Bone marrow (tissue), 2 donors: ENCODE data around the gene KIAA0408.

ENCODE experiments used
- DNase-seq, 2 donors: peaks; one replicate each; lab custom pipeline; 2025; lab: John Stamatoyannopoulos, UW

Gene KIAA0408

DNA sequence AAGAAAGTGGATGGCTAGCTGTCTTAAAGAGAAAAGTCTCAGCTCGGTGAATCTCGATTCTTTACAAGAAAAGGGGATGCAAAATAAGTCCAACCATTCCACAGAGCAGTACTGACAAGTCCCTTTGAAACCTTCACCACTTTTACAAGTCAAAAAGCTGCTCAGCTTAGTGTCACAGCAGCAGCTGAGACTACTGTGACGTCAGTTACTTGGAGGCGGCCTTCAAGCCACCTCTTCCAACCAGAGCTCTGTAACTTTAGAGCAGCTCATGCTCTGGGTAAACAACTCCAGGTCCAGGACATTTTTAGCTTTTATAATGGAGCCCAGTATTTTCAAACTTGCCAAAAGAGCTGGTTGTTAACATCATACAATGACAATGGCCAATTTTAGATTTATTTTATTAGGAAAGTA is at the start of gene KIAA0408:
TSS of gene KIAA0408 (minus strand) at position 159 of the 411 bp plus-strand sequence. CDS start 5,408 bp downstream, outside the sequence.
- DNase-seq = no peak

DNA sequence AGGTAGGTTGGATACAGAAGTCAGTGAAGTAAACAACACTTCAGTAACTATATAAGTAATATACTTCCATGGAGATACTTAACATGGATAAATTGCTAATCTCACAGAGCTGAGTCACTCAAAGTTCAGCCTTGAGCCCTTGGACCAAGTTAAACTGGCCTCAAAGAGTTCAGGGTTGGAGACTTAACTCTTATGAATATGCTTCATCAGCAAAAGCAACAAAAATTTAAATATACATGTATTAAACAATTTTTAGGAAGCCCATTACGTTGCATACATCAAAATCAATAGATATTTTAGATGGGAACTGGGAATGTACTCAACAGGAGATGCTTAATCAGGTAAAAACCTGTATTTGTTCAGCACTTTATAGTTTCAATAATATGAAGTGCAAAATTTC is 47.7 kb upstream of the KIAA0408 start:
- DNase-seq = no peak

DNA sequence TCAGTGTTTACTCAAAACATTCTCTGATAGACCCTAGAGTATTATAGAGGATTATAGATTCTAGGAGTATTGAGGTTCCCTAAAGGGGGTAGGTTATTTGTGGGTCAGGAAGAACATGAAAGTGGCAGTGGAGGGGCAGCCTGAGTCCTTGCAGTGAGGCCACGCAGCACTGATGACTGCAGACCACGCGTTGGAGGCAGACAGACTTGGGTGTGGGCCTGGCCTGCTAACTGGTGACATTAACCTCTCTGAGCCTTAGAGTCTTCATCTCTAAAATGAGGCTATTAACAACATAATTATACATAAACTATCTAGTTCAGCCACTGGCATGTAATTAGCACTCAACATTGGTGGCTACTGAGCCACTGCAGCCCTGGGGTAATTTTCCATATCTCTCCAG is 43.8 kb upstream of the KIAA0408 start:
- no peak for DNase-seq

DNA sequence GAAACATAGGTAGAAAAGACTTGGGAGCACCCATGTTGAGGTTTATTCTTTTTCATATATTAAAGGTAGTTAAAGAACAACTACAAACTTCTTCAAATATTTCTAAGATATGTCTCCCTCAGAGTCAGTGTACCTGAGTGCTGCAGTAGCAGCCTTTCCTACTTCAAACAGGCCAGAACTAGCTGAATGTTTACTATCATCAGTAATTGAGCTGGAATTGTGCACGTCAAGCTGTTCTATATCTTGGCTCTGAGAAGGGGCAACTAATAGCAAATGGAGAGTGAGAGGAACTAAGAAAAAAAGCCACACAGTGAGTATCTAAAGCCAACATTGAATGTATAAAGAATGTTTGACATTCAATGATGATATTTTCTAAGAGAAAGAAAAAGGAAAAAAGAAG is 38.2 kb upstream of the KIAA0408 start:
- DNase-seq = no peak

DNA sequence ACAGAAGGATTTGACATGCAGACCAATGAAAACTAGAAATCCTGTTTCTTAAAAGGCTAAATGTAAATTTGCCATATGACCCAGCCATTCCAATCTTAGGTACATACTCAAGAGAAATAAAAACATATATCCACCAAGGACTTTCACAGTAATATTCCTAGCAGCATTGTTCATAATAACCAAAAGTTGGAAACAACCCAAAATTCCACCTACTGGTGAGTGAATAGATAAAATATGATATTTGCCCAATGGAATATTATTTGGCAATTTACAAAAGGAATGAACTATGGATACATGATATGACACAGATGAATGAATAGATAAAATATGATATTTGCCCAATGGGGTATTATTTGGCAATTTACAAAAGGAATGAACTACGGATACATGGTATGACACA is 37.3 kb upstream of the KIAA0408 start:
- DNase-seq = no peak

DNA sequence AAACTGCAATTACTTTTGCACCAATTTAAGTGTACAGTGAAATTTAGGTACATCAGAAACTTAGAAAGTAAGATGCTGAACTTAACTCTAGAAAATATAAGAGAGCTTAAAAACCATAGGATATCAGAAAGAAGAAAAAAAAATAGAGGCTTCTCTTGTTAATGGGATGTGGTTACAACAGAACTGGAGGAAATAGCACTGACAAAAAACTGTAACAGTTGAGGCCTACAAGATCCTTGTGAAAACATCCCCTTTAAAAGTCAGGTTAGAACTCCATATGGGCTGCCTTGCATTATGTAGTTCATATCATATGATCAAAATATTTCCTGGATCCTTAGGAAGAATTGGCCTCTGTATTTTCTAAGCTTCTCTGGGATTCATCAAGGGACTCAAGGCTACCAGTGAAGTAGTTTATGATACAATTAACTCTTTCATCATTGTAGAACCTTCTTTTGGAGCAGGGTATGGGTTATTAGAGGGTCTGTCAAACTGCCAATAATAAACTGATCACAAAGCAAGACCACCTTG is 35.1 kb upstream of the KIAA0408 start:
- no peak for DNase-seq

DNA sequence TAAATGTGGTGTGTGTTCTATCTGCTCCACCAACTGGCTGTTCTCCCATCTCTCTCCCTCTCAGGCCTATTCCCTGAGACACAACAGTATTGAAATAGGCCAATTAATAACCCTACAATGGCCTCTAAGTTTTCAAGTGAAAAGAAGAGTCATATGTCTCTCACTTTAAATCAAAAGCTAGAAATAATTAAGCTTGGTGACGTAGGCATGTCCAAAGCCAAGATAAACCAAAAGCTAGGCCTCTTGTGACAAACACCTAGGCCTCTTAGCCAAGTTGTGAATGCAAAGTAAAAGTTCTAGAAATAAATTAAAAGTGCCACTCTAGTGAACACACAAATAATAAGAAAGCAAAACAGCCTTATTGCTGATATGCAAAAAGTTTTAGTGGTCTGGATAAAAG is 30.1 kb upstream of the KIAA0408 start:
- DNase-seq = no peak

DNA sequence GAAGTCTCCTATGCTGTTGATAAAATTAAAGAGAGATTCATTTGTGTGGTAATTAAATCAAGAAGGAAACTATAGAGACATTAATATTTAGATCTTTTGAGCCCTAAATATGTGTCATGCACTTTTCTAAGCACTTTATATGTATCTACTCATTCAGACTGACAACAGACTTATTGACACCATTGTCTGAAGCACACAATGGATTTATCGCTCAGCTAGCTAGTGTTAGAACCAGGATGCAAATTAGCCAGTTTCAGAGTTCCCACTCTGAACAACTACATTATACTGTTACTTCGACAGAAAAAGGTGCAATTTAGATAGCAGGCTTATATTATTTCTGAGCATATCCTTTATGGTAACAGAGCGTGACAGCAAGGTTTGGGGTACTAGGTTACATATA is 27.7 kb upstream of the KIAA0408 start:
- DNase-seq = no peak

DNA sequence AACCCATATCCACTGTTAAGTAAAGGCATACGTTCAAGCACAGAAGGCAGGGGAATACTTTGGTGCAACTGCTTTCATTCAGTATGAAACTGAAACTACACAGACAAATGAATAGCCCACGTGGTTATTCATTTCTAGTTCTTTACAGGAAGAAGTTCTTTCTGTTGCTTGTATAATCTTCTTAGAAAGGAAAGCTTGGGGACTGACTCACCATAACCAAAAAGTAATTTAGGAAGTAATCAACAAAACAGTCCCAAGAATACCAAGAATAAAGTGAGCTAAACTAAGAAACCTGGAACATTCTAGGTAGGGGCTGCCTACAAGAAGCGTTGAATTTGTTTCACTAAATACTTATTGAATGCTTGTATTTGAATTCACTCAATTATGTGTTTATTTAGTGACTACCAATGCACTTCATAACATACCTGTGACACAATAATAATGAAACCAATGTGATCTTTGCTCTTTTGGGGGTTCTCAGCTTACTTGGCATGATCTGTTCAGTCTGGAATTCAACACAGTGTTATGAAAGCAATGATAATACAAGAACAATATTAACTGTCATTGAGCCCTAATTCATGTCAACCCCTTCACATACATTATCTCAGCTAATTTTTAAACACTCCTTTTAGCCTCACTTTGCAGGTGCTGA is 25.1 kb upstream of the KIAA0408 start:
- peak in 1 of 2 donors; percentile 58 for DNase-seq

DNA sequence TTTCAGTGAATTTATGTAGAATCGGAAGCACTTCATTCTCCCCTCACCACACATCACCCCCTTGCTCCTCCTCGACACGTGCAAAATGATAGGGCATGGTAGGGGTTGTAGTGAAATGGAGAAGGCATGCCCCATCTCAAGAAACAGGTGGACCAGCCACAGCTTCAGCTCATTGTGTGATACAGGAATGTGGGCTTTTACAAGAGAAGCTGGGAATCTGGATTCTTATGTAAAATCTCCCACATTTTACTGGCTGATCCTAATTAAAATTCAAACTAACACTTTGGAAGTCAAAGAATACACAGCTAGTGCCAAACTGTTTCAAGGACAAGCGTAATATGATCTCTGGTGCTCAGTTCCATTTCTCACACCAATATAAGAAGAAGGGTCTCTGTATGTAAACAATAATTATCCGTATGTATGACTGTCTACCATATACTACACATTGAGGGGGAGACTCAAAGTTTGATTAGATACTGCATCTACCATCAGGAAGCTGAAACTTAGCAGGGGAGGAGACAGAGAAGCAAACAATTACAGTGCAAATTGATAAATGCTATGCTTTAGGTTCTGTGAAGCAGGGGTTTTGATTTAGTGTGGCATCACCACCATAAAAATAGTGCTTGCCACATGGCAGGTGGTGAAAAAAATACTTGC is 24.3 kb upstream of the KIAA0408 start:
- no peak for DNase-seq

DNA sequence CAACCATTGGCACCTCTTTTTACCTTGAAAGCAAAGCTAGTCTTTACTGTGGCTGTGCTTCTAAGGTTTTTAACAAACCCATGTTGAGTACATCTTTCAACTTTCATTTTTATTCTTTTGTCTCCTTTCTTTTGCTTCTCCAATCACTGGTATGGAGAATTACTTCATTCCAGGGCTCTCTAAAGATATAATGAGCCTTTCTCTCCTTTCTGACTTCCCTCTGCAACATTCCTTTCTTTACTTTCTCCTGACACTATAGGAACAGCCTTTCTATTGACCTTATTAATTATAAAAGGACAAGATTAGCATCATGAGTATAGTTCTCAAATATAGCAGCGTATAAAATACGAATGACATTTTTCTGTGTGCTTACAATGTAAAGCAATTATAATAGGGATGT is 23.1 kb upstream of the KIAA0408 start:
- no peak for DNase-seq

DNA sequence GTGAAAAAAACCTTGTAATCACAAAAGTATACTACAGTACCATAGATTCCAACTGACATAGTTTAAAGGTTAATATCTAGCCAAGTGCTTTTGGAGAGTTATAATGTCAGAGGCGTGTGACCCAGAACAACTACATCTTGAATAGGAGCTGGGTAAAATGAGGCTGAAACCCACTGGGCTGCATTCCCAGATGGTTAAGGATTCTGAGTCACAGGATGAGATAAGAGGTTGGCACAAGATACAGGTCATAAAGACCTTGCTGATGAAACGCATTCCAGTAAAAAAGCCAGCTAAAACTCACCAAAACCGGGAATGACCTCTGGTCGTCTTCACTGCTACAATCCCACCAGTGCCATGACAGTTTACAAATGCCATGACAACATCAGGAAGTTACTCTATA is 22.4 kb upstream of the KIAA0408 start:
- no peak for DNase-seq

DNA sequence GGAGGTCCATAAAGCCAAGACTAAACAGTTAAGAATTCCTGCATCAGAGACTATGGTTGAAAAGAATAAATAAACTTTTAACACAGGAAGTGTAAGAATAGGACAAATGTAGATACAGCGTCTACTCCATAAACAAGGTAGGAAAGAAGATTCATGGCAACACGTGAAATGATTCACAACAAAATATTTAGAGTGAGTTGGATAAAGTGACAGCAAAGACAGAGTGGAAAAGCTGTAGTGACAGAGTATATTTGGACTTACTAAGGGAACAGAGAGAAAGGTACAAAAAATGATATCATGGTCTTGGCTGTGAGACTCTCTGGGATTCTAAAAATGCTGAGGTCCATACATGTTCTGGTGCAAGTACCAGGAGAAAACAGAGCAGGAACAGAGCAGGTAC is 21.9 kb upstream of the KIAA0408 start:
- DNase-seq = no peak

DNA sequence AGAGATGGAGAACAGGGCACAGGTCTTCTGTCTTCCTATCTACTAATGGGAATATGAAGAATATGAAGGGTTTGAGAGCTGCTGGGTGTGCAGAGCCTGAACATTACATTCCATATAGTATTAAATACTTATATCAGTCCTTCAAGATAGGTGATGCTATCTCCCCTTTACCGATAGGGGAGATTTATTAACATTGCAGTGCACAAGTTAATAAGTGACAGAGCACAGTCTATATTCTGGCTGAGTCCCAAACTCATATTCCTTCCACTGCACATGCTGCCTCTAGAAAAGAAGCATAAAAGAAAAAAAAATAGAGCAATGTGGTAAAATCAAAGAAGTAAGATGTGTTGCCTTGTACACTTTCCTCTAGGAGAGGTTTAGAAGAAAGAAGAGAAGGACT is 18.5 kb upstream of the KIAA0408 start:
- no peak for DNase-seq

DNA sequence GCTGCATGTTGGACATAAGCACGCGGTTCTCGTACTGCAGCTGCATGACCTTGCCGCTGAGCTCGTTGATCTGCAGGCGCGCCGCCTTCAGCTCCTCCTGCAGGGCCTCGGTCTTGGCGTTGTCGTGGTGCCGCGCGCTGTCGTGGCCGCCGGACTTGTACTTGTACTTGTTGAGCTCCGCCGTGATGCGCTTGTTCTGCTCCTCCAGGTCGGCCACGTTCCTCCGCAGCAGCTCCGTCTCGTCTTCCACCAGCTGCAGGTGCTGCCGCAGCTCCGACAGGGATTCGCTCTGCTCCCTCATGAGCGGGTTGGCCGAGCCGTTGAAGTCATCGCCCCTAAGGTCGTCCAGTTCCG is 16.6 kb upstream of the KIAA0408 start:
- DNase-seq = no peak

DNA sequence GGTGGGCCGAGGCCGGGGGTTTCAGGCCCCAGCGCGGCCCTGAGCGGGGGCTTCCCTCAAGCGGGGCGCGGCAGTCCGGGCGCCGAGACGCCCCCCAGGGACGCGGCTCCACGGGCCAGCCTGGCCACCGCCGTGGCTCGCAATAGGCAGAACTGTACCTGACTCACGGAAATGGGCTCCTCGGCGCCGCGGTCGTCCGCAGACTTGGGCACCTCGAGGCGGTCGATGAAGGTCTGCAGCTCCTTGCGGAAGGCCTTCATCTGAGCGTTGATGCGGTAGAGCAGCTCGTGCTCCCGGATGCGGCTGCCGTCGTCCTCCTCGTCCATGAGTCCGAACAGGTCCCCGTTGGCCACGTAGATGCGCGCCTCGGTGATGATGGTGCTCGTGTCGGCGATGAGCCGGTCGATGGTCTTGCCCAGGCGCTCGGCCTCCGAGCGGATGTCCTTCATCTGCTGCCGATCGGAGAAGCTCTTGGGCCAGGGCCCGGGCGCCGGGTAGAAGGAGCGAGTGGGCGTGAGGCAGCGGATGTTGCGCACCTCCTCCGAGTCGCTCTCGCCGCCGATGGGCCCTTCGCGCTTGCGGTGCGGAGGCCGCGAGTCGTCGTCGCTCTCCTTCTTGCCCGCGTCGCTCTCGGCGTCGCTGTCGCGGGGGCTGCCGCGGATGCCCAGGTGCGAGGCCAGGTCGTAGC is 16.1 kb upstream of the KIAA0408 start:
- DNase-seq = no peak

DNA sequence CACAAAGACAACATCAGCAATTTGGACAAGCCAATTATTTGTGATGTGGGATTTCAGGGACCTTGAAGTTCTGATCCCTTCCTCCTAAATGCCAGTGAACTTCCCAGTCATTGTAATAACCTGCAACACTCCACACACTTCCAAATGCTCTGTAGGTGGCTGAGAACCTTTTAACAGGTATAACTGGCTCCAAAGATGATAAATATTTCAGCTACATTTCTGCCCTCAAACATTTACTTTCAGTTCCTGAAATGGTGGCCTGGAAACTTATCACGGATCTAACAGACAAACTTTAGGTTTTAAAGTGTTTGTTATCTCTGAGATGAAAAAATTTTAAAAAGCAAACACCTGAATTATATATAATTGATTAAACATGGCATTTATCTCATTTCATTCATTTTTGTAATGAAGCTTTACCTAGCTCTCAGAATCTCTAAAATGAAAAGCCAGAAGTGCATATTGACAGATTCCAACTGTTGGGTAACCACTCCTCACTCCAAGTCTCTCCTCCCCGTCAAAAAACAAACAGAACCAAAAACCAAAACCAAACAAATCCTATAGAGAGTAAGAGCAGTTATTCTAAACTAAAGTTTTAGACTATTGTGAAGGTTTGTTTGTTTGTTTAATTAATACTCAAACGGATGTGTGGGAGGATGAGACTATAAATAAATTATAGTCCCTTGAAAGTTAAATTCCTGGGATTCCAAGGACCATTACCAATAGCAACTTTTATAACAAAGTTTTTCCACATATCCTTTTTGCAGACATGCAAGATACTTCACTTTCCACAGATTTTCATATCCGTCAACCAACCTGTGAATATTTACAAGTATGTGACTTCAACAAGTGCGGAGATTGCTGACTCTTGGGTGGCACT is 12.4 kb upstream of the KIAA0408 start:
- no peak for DNase-seq

DNA sequence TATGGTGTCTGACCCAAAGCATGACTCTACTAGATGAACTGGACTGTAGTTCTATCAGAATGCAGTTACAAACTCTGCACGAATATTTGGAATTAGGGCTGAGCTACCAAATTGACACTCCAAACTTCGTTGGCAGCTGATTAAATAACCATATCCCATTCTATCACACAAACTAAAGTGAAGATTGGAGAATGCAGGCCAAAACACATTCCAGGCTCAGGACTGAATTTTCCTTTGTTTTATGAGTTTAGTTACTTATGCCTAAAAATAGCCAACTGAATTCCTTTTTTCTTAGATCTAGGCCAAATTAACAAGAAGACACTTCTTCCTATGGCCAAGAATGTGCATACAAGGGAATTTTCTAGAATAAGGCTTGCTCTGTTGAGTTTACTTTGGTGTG is 9.7 kb upstream of the KIAA0408 start:
- DNase-seq = no peak

DNA sequence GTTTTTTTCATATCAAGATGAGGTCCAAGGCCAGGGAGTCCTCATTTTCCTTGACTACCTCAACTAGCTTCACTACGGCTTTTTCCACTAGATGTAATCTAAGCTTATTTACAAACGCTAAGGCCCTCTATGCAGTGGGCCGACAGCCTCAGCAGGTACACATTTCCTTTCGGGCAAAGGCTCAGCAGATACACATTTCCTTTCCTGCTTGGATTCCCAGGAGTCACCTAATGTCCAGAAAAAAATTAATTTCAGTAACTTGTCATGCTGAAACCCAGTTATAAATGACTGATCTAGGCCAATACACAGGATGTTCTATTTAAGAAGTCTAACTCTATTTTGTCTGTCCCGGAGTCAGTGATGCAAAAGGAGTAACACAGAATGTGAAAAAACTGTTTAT is 7.2 kb upstream of the KIAA0408 start:
- no peak for DNase-seq

DNA sequence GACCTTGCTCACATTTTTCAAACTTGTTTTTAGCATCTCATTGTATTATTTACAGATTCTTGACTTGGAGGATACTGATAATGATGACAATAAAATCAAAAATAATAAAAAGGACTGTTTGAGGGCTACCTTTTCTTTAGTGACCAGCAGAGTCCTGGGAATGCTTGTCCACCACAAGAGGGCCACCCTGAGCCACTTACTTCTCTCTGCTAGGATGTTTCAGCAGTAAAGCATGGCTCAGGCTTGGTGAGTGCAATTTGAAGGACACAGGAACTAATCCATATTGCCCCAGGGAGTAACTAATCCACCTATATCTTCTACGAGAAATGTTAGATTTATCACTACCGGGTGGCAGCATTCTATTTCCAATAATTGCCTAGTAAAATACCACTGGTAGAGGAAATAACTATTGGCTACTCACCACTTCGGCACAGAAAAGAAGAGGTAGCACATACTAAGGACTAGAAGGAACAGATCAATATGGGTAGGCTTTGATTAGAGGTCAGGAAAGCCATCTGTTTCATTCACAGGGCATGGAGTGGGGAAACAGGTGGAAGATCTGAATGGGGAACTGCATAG is 5.8 kb upstream of the KIAA0408 start:
- DNase-seq = peak; percentile 12 to 34

DNA sequence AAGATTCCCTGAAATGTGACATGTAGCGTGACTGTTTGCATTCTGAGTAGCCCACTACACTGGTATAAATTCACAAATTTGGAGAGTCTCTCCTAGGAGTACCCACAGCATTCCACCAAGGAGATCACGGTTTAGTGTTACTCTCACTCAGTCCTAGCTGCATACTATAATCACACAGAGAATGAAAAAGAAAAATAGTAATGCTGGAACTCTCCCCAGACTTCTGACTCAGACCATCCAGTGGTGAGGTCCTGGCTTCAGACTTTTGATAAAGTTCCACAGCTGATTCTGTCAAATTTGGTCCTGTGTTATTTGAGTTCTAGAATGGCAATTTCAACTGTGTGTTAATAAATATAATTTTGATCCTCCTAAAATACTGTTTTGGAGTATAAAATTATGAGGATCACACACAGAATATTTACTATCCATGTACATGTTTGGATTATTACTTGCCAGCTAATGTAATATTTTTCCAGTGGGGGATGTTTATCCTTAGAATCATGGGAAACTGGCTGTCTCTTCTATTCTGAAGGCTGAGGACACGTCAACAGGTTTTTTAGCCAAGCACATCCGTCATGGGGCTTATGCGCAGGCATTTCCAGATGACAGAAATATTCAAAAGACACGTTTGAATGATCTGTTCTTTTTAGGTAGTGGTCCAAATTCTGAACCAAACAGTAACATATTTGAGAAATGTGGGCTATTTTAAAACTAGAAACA is 5.1 kb upstream of the KIAA0408 start:
- no peak for DNase-seq
